Neuronal stem cell (in vitro differentiated cells): ENCODE results near the gene ASAH2.

Experiments
- DNase-seq: peaks from one replicate; pipeline ENCODE4 v3.0.0-alpha.2; 2013; ENCODE audit warnings: low spot score
- H2AFZ ChIP-seq: one replicate; pipeline ENCODE4 v1.6.1; 2013; ENCODE audit warnings: mild to moderate bottlenecking, low read length, inconsistent platforms
- H2AK5ac ChIP-seq: 2 replicates; pipeline ENCODE4 v1.6.1; 2013; ENCODE audit warnings: low read depth, mild to moderate bottlenecking, inconsistent platforms, low read length, moderate library complexity, mixed read lengths
- H2BK120ac ChIP-seq: 2 replicates; pipeline ENCODE4 v1.6.1; 2013; ENCODE audit warnings: low read depth, mild to moderate bottlenecking, inconsistent platforms, low read length, moderate library complexity, mixed read lengths
- H2BK12ac ChIP-seq: one replicate; pipeline ENCODE4 v1.6.1; 2013; ENCODE audit warnings: low read length, inconsistent platforms
- H2BK15ac ChIP-seq: 2 replicates; pipeline ENCODE4 v1.6.1; 2013; ENCODE audit warnings: mild to moderate bottlenecking, low read length, inconsistent platforms, mixed read lengths
- H2BK5ac ChIP-seq: one replicate; pipeline ENCODE4 v1.6.1; 2013; ENCODE audit warnings: inconsistent platforms, mild to moderate bottlenecking, low read length, moderate library complexity
- H3K14ac ChIP-seq: one replicate; pipeline ENCODE4 v1.6.1; 2013; ENCODE audit warnings: low read length, inconsistent platforms
- H3K18ac ChIP-seq: 2 replicates; pipeline ENCODE4 v1.6.1; 2013; ENCODE audit warnings: low read length, inconsistent platforms
- H3K23ac ChIP-seq: 2 replicates; pipeline ENCODE4 v1.6.1; 2013; ENCODE audit warnings: low read depth, mild to moderate bottlenecking, mixed read lengths, low read length, inconsistent platforms; ENCODE audit not compliant: poor library complexity
- H3K27ac ChIP-seq: replicated peaks from 3 replicates; pipeline ENCODE4 v1.5.1; 2013; ENCODE audit warnings: low read length, inconsistent platforms
- H3K27me3 ChIP-seq, 3 experiments: 2 replicates each; pipeline ENCODE4 v1.6.1; 2013; ENCODE audit warnings: low read length in 3 of 3, mild to moderate bottlenecking in 2 of 3, inconsistent platforms in 1 of 3, low read depth in 1 of 3, mixed read lengths in 1 of 3, moderate library complexity in 1 of 3; ENCODE audit not compliant: control insufficient read depth in 3 of 3, insufficient read depth in 3 of 3
- H3K36me3 ChIP-seq, 2 donors: replicated peaks in 1 of 2; 2 replicates each; pipeline ENCODE4 v1.6.1; 2013; ENCODE audit warnings: low read length in 2 of 2; ENCODE audit not compliant: control insufficient read depth in 2 of 2, insufficient read depth in 2 of 2
- H3K4ac ChIP-seq: 2 replicates; pipeline ENCODE4 v1.6.1; 2013; ENCODE audit warnings: inconsistent platforms, mild to moderate bottlenecking, low read length, moderate library complexity
- H3K4me1 ChIP-seq, 2 donors: 1 replicate in 1 of 2; 2 replicates in 1 of 2; pipeline ENCODE4 v1.6.1; 2013; ENCODE audit warnings: low read length in 2 of 2, low read depth in 1 of 2; ENCODE audit not compliant: control insufficient read depth in 2 of 2, insufficient read depth in 1 of 2
- H3K4me2 ChIP-seq: one replicate; pipeline ENCODE4 v1.6.1; 2013; ENCODE audit warnings: mild to moderate bottlenecking, low read length, inconsistent platforms; ENCODE audit not compliant: insufficient read depth, poor library complexity, severe bottlenecking
- H3K4me3 ChIP-seq, 2 donors: 2 replicates each; pipeline ENCODE4 v1.5.1; 2013; ENCODE audit warnings: low read length in 2 of 2, mild to moderate bottlenecking in 2 of 2, inconsistent platforms in 1 of 2, moderate library complexity in 1 of 2
- H3K79me1 ChIP-seq: one replicate; pipeline ENCODE4 v1.6.1; 2013; ENCODE audit warnings: low read depth, mild to moderate bottlenecking, inconsistent platforms, low read length, moderate library complexity
- H3K9ac ChIP-seq: one replicate; pipeline ENCODE4 v1.6.1; 2013; ENCODE audit warnings: mild to moderate bottlenecking, low read depth, low read length, inconsistent platforms; ENCODE audit not compliant: poor library complexity
- H3K9me3 ChIP-seq, 2 donors: replicated peaks in 1 of 2; 2 replicates each; pipeline versions ENCODE3 to v1.6.1; 2013; ENCODE audit warnings: low read length in 2 of 2, mild to moderate bottlenecking in 2 of 2, inconsistent platforms in 1 of 2, low read depth in 1 of 2, mixed read lengths in 1 of 2, moderate library complexity in 1 of 2; ENCODE audit not compliant: control insufficient read depth in 2 of 2, insufficient read depth in 1 of 2
- H4K8ac ChIP-seq: one replicate; pipeline ENCODE4 v1.6.1; 2013; ENCODE audit warnings: low read depth, mild to moderate bottlenecking, inconsistent platforms, low read length, moderate library complexity
- H4K91ac ChIP-seq: one replicate; pipeline ENCODE4 v1.6.1; 2013; ENCODE audit warnings: low read length, low read depth, mild to moderate bottlenecking, inconsistent platforms; ENCODE audit not compliant: poor library complexity
- WGBS, 2 donors: extraction: QIAGEN DNeasy Blood & Tissue Kit; methylation state at CpG; one replicate each; pipeline ENCODE4 v1.1.7; 2013; ENCODE audit warnings: missing lambda C conversion rate in 2 of 2, mixed read lengths in 1 of 2; ENCODE audit not compliant: insufficient read length in 2 of 2, insufficient replicate concordance in 1 of 2; ENCODE audit errors: extremely low coverage in 2 of 2; 5-methylcytosine and 5-hydroxymethylcytosine counted together

The ASAH2 gene

DNA sequence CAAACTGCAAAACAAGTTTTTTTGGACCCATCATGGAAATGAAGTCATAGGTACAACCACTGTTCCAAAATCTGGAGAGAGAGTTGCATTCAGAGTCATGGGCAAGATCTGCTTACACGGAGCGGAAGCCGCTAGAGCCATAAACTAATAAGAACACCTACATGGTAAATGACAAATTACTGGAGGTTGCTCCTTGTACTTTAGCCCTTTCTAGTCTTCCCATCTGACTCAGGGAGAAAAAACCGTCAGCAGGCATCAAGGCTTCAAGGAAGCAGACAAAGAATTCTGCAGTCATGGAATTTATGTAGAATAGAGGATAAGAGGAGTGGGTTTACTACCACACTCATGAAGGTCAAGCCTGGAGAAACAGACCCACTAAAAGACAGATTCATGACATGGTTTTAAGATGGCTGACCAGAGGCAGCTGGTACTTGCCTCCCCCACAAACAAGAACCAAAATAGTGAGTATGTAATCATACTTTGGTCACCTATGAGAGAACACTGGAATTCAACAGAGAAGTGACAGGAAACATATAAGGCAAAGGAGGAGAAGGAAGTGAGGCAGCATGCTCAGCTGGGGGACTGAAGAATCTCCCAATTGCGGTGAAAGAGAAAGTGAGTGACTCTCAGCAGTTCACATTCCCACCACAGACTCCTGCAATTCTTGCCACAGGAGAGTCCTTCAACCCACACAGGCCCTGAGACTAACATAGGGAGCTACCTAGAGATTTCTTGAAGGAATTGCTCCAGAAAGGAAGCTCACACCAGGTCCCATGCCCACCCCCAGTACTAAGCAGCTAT lies 42.4 kb upstream of the ASAH2 start:
- Histone ChIP-seq H3K9ac (no peak overlapping the region), H2BK120ac (no peak overlapping the region), H3K9me3 (no peaks in the 10 kb centered on the region), H3K79me1 (no peaks in the 10 kb centered on the region), H2BK5ac (no peak overlapping the region), H2BK12ac (no peak overlapping the region), H4K91ac (no peak overlapping the region), H3K4me2 (no peak overlapping the region), H2AFZ (peak overlapping the region; percentile 31), H3K27me3 (no peaks in the 10 kb centered on the region), H4K8ac (no peak overlapping the region), H3K14ac (no peak overlapping the region), H3K4ac (no peak overlapping the region), H3K36me3 (no peaks in the 10 kb centered on the region), H3K4me1 (no peaks in the 10 kb centered on the region), H2BK15ac (no peak overlapping the region), H3K4me3 (no peak overlapping the region), H2AK5ac (no peak overlapping the region), H3K23ac (no peak overlapping the region), H3K18ac (no peak overlapping the region), H3K27ac (no peak overlapping the region)
- no peak for DNase-seq
- no CpG with 5 or more reads among the region's 5 CpGs for WGBS, 2 donors

DNA sequence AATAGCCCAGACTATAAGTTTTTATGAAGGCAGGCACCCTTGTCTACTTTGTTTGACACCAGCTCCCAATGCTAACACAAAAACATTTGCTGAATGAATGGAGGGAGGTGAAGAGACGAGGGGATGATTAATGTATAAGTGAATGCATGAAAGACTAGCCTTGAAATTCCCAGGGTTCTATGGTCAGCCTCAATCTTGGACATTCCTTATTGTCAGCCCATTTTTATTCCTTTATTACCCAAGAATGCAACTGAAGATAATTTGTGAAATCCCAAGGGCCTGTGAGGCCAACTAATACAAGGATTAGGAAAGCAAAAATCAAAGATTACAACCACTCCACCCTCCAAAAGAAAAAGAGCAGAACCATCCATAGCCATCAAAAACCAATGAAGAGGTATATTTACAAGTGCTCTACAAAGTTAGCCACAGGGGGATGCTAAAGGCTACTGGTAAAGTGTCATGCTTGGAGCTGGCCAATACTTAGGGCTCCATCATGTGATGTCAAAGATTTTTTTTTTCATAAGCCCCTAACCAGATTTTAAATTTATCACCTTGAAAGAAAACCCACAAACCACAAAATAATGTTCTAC lies 40.0 kb upstream of the ASAH2 start:
- Histone ChIP-seq H3K18ac (no peak overlapping the region), H3K4me1 (peaks cover 0 to 2% of the 10 kb centered on the region in 2 donors), H3K9me3 (no peaks in the 10 kb centered on the region), H4K8ac (no peak overlapping the region), H3K4me2 (no peak overlapping the region), H3K14ac (no peak overlapping the region), H2BK5ac (no peak overlapping the region), H2BK12ac (no peak overlapping the region), H2AK5ac (no peak overlapping the region), H3K4ac (no peak overlapping the region), H2BK120ac (no peak overlapping the region), H2AFZ (no peak overlapping the region), H3K4me3 (no peak overlapping the region), H3K23ac (no peak overlapping the region), H3K27ac (no peak overlapping the region), H3K27me3 (no peaks in the 10 kb centered on the region), H4K91ac (no peak overlapping the region), H3K79me1 (no peaks in the 10 kb centered on the region), H3K36me3 (no peaks in the 10 kb centered on the region), H2BK15ac (no peak overlapping the region), H3K9ac (no peak overlapping the region)
- no CpG with 5 or more reads among the region's 1 CpG for WGBS, 2 donors
- DNase-seq = no peak

DNA sequence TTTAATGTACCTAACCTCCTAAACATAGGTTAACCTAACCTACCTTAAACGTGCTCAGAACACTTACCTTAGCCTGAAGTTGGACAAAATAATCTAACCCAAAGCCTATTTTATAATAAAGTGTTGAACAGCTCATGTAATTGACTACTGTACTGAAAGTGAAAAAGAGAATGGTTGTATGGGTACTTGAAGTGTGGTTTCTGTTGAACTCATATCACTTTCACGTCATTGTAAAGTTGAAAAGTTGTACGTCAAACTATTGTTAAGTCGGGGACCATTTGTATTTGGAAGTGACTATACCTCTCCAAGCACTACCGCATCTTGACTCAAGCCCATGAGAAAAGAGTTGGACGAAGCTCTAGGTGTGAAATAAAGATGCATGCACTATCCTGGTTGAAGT lies 37.9 kb upstream of the ASAH2 start:
- Histone ChIP-seq H3K4me3 (no peak overlapping the region), H3K4me2 (no peak overlapping the region), H2BK15ac (no peak overlapping the region), H3K9me3 (no peaks in the 10 kb centered on the region), H2BK5ac (no peak overlapping the region), H3K23ac (no peak overlapping the region), H2AFZ (no peak overlapping the region), H2BK12ac (no peak overlapping the region), H3K9ac (no peak overlapping the region), H3K18ac (no peak overlapping the region), H3K79me1 (no peaks in the 10 kb centered on the region), H2BK120ac (no peak overlapping the region), H2AK5ac (no peak overlapping the region), H4K91ac (no peak overlapping the region), H3K14ac (no peak overlapping the region), H3K36me3 (no peaks in the 10 kb centered on the region), H4K8ac (no peak overlapping the region), H3K27me3 (no peaks in the 10 kb centered on the region), H3K27ac (no peak overlapping the region), H3K4ac (no peak overlapping the region), H3K4me1 (peaks cover 0 to 2% of the 10 kb centered on the region in 2 donors)
- DNase-seq = no peak
- no CpG with 5 or more reads among the region's 6 CpGs for WGBS, 2 donors

DNA sequence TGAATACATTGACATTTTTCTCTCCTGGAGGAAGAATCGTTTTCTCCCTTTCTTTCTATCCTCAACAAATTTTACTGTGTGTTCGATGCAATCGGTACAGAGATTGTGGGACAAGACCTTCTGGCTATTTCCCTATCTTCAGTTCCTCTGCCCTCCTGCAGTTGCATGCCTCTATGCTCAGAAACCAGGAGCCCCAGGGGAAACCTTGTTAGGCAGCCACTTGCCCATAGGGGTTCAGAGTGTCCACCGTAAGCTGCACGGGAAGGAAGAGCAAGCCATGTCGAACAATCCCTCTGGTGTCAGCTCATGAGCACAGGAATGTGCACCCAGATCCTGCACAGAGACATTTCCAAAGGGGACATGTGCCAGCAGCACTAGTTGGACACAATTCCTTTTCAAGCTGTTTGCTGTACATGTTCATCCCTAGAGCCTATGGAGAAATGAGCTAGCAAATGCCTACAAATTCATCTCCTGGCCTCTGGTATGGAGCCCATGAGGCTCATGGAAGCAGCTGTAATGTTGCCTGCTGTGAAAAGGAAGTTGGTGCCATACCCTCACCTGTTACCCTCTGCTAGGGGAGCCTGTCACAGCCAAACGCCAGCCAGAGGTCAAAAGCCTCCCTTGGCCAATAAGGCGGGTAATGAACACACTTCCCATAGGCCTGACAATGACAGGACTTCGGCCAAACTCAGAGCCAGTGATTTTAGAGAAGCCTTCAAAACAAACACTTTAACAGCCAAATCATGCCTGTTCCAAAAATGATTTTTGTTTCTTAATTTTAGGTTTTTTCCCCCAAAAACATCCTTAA lies 35.9 kb upstream of the ASAH2 start:
- Histone ChIP-seq H3K4me3 (no peak overlapping the region), H3K4me2 (no peak overlapping the region), H3K14ac (no peak overlapping the region), H2AK5ac (no peak overlapping the region), H2BK12ac (no peak overlapping the region), H3K27me3 (peaks cover 0 to 6% (median 0%) of the 10 kb centered on the region in 3 experiments), H3K23ac (no peak overlapping the region), H3K9me3 (no peaks in the 10 kb centered on the region), H4K91ac (peak overlapping the region; percentile 30), H3K18ac (no peak overlapping the region), H3K9ac (no peak overlapping the region), H3K4me1 (peaks cover 0 to 2% of the 10 kb centered on the region in 2 donors), H2AFZ (no peak overlapping the region), H2BK15ac (no peak overlapping the region), H3K36me3 (no peaks in the 10 kb centered on the region), H2BK5ac (no peak overlapping the region), H3K79me1 (no peaks in the 10 kb centered on the region), H4K8ac (no peak overlapping the region), H3K4ac (no peak overlapping the region), H2BK120ac (no peak overlapping the region), H3K27ac (no peak overlapping the region)
- no CpG with 5 or more reads among the region's 9 CpGs for WGBS, 2 donors
- DNase-seq = no peak
